HEK293 (cell line): Measurements from ENCODE around the gene CYP27B1.

Experiments used
- EGR2 ChIP-seq: fragments of 450-650 bp; formaldehyde crosslinking; IDR thresholded peaks from 2 replicates; pipeline ENCODE4 v1.5.1; 2016; ENCODE audit warnings: low read depth, missing biosample characterization, missing genetic modification characterization
- PRDM1 ChIP-seq: fragments of 450-650 bp; formaldehyde crosslinking; IDR thresholded peaks from 2 replicates; pipeline ENCODE4; 2016; ENCODE audit warnings: missing biosample characterization, missing genetic modification characterization
- PRDM10 ChIP-seq: fragments of 450-650 bp; formaldehyde crosslinking; IDR thresholded peaks from 2 replicates; pipeline ENCODE4 v1.5.1; 2016; ENCODE audit warnings: missing biosample characterization, missing genetic modification characterization
- YY1 ChIP-seq: fragments of 450-650 bp; formaldehyde crosslinking; IDR thresholded peaks from 2 replicates; pipeline ENCODE4 v1.5.1; 2018; ENCODE audit warnings: missing biosample characterization, missing genetic modification characterization
- ZBTB20 ChIP-seq: fragments of 450-650 bp; formaldehyde crosslinking; IDR thresholded peaks from 2 replicates; pipeline ENCODE4 v1.5.1; 2016; ENCODE audit warnings: missing biosample characterization, missing genetic modification characterization
- ZBTB21 ChIP-seq: fragments of 450-650 bp; formaldehyde crosslinking; IDR thresholded peaks from 2 replicates; pipeline ENCODE4 v1.5.1; 2017; ENCODE audit warnings: missing biosample characterization, missing genetic modification characterization
- ZBTB49 ChIP-seq: fragments of 450-650 bp; formaldehyde crosslinking; IDR thresholded peaks from 2 replicates; pipeline ENCODE4 v1.5.1; 2016; ENCODE audit warnings: missing biosample characterization, missing genetic modification characterization, low read depth
- ZFHX2 ChIP-seq: fragments of 450-650 bp; formaldehyde crosslinking; conservative IDR thresholded peaks from 2 replicates; pipeline ENCODE4 v1.5.1; 2016; ENCODE audit warnings: missing biosample characterization, missing genetic modification characterization
- ZFP41 ChIP-seq: fragments of 450-650 bp; formaldehyde crosslinking; IDR thresholded peaks from 2 replicates; pipeline ENCODE4 v1.5.1; 2016; ENCODE audit warnings: missing biosample characterization, missing genetic modification characterization, borderline replicate concordance
- ZFP69B ChIP-seq: fragments of 450-650 bp; formaldehyde crosslinking; IDR thresholded peaks from 2 replicates; pipeline ENCODE4 v1.5.1; 2016; ENCODE audit warnings: missing biosample characterization, missing genetic modification characterization
- ZNF121 ChIP-seq: fragments of 450-650 bp; formaldehyde crosslinking; IDR thresholded peaks from 2 replicates; pipeline ENCODE4 v1.5.1; 2016; ENCODE audit warnings: missing biosample characterization, missing genetic modification characterization
- ZNF169 ChIP-seq: fragments of 450-650 bp; formaldehyde crosslinking; IDR thresholded peaks from 2 replicates; pipeline ENCODE4 v1.5.1; 2016; ENCODE audit warnings: missing biosample characterization, missing genetic modification characterization
- ZNF184 ChIP-seq: fragments of 450-650 bp; IDR thresholded peaks from 2 replicates; pipeline ENCODE4 v1.5.1; 2018; ENCODE audit warnings: missing biosample characterization, mild to moderate bottlenecking, missing genetic modification characterization
- ZNF2 ChIP-seq: fragments of 450-650 bp; formaldehyde crosslinking; IDR thresholded peaks from 2 replicates; pipeline ENCODE4 v1.5.1; 2016; ENCODE audit warnings: missing biosample characterization, missing genetic modification characterization
- ZNF202 ChIP-seq: fragments of 450-650 bp; formaldehyde crosslinking; IDR thresholded peaks from 2 replicates; pipeline ENCODE4 v1.5.1; 2016; ENCODE audit warnings: missing biosample characterization, missing genetic modification characterization, borderline replicate concordance
- ZNF239 ChIP-seq: fragments of 450-650 bp; formaldehyde crosslinking; IDR thresholded peaks from 2 replicates; pipeline ENCODE4 v1.5.1; 2016; ENCODE audit warnings: missing biosample characterization, missing genetic modification characterization
- ZNF266 ChIP-seq: fragments of 450-650 bp; formaldehyde crosslinking; IDR thresholded peaks from 2 replicates; pipeline ENCODE4 v1.5.1; 2016; ENCODE audit warnings: missing biosample characterization, missing genetic modification characterization, low read depth
- ZNF274 ChIP-seq, 2 experiments: fragments of 200-500 bp in 1 of 2; fragments of 450-650 bp in 1 of 2; sonication (Bioruptor generic) in 1 of 2; formaldehyde crosslinking in 1 of 2; IDR thresholded peaks; 2 replicates each; pipeline versions ENCODE4 v1.5.1 to v1.6.1; 2014 to 2016; ENCODE audit warnings: borderline replicate concordance in 1 of 2, inconsistent platforms in 1 of 2, low read length in 1 of 2, missing biosample characterization in 1 of 2, missing genetic modification characterization in 1 of 2
- ZNF324 ChIP-seq: fragments of 450-650 bp; formaldehyde crosslinking; IDR thresholded peaks from 2 replicates; pipeline ENCODE4 v1.5.1; 2016; ENCODE audit warnings: missing biosample characterization, missing genetic modification characterization
- ZNF473 ChIP-seq: fragments of 450-650 bp; formaldehyde crosslinking; IDR thresholded peaks from 2 replicates; pipeline ENCODE4 v1.5.1; 2017; ENCODE audit warnings: missing biosample characterization, missing genetic modification characterization
- ZNF530 ChIP-seq: fragments of 450-650 bp; formaldehyde crosslinking; IDR thresholded peaks from 2 replicates; pipeline ENCODE4 v1.5.1; 2016; ENCODE audit warnings: low read depth, missing biosample characterization, missing genetic modification characterization
- ZNF549 ChIP-seq: fragments of 450-650 bp; IDR thresholded peaks from 2 replicates; pipeline ENCODE4 v1.5.1; 2018; ENCODE audit warnings: missing biosample characterization, missing genetic modification characterization, mild to moderate bottlenecking, inconsistent platforms, moderate library complexity
- ZNF596 ChIP-seq: fragments of 450-650 bp; IDR thresholded peaks from 2 replicates; pipeline ENCODE4 v1.5.0; 2018; ENCODE audit warnings: missing biosample characterization, mild to moderate bottlenecking, missing genetic modification characterization, moderate library complexity
- ZNF624 ChIP-seq: fragments of 450-650 bp; formaldehyde crosslinking; IDR thresholded peaks from 2 replicates; pipeline ENCODE4 v1.5.1; 2017; ENCODE audit warnings: missing biosample characterization, missing genetic modification characterization
- ZNF654 ChIP-seq: fragments of 450-650 bp; formaldehyde crosslinking; IDR thresholded peaks from 2 replicates; pipeline ENCODE4 v1.5.1; 2016; ENCODE audit warnings: low read depth, missing biosample characterization, missing genetic modification characterization
- ZNF76 ChIP-seq: fragments of 450-650 bp; formaldehyde crosslinking; IDR thresholded peaks from 2 replicates; pipeline ENCODE4; 2016; ENCODE audit warnings: low read depth, missing biosample characterization, missing genetic modification characterization, borderline replicate concordance
- ZNF830 ChIP-seq: fragments of 450-650 bp; IDR thresholded peaks from 2 replicates; pipeline ENCODE4 v1.5.0; 2018; ENCODE audit warnings: missing biosample characterization, missing genetic modification characterization, low read depth, mild to moderate bottlenecking, moderate library complexity
- ZSCAN16 ChIP-seq: fragments of 450-650 bp; formaldehyde crosslinking; IDR thresholded peaks from 2 replicates; pipeline ENCODE4 v1.5.1; 2016; ENCODE audit warnings: missing biosample characterization, missing genetic modification characterization
- TF ChIP-seq, protein P1 (sequence below): fragments of 450-650 bp; formaldehyde crosslinking; IDR thresholded peaks from 2 replicates; pipeline ENCODE4; 2016; ENCODE audit warnings: missing biosample characterization, missing genetic modification characterization
- TF ChIP-seq, protein P2 (sequence below): fragments of 450-650 bp; formaldehyde crosslinking; IDR thresholded peaks from 2 replicates; pipeline ENCODE4 v1.5.0; 2017; ENCODE audit warnings: missing biosample characterization, missing genetic modification characterization, borderline replicate concordance

CYP27B1 gene

DNA sequence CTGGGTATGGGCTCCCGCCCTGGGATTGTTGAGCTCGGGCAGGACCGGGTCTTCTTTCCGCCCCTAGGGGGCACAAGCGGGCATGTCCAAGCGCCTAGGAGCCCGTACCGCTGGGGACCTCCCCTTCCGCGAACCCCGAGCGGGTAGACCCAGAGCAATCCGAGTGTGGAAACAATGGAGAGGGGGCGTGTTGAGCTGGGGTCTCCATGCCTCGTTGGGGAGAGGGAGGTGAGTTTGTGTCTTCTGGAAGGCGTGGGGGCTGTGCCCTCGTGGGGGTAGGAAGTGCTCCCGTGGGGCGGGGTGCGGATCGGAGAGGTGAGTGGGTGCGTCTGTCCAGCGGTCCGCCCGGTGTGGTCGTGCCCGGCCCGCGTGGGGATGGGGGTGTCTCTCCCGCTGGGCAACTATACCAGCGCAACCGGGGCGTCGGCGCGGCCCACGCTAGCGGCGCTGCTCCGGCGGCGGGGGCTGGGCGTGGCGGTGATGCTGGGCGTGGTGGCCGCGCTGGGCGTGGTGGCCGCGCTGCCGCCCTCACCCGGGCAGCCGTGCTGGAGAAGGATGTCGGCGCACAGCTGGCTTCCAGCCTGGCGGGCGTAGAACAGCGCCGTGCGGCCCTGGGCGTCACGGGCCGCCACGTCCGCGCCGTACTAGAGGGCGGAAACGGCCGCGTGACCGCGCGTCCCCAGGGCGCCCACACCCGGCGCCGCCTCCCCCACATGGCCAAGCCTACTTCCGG lies 40.6 kb downstream of the CYP27B1 start (continued):
- peak; percentile 61 for TF ChIP-seq PRDM10 (tag by site-specific recombination)
- TF ChIP-seq ZNF473 (tag by site-specific recombination): no peak
- TF ChIP-seq ZNF274 (IDR thresholded peaks at IDR 0.05; ENCODE audit: low read length): no peak
- TF ChIP-seq ZNF274 (tag by site-specific recombination; IDR thresholded peaks at IDR 0.05; ENCODE audit: borderline replicate concordance): no peak
- TF ChIP-seq ZFHX2 (tag by site-specific recombination): peak; percentile 99
- no peak for TF ChIP-seq ZFP41 (tag by site-specific recombination)
- peak; percentile 82 for TF ChIP-seq ZNF324
- TF ChIP-seq ZNF624 (tag by site-specific recombination): no peak
- TF ChIP-seq YY1: no peak; the same call in 1 of the 2 replicates
- peak; percentile 97 for TF ChIP-seq EGR2 (tag by site-specific recombination)
- peak; percentile 46; the same call in 1 of the 2 replicates for TF ChIP-seq ZNF76 (tag by site-specific recombination)
- TF ChIP-seq ZFP69B (tag by site-specific recombination): 0 out of 2 replicates have a peak, but pooled peaks have one; percentile 35
- TF ChIP-seq ZNF121 (tag by site-specific recombination): no peak
- TF ChIP-seq ZSCAN16 (tag by site-specific recombination): no peak
- TF ChIP-seq ZNF2: peak; percentile 94
- TF ChIP-seq ZBTB20 (tag by site-specific recombination): peak; percentile 55; the same call in 1 of the 2 replicates
- TF ChIP-seq ZNF184 (tag by site-specific recombination): no peak
- TF ChIP-seq ZNF549 (tag by site-specific recombination): no peak
- TF ChIP-seq ZNF239 (tag by site-specific recombination): no peak
- TF ChIP-seq ZNF169 (tag by site-specific recombination): no peak
- TF ChIP-seq, protein P1, sequence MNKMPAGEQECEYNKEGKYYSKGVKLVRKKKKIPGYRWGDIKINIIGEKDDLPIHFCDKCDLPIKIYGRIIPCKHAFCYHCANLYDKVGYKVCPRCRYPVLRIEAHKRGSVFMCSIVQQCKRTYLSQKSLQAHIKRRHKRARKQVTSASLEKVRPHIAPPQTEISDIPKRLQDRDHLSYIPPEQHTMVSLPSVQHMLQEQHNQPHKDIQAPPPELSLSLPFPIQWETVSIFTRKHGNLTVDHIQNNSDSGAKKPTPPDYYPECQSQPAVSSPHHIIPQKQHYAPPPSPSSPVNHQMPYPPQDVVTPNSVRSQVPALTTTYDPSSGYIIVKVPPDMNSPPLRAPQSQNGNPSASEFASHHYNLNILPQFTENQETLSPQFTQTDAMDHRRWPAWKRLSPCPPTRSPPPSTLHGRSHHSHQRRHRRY (tag by site-specific recombination): 0 out of 2 replicates have a peak, but pooled peaks have one; percentile 59
- no peak; the same call in 1 of the 2 replicates for TF ChIP-seq ZBTB21 (tag by site-specific recombination)
- no peak for TF ChIP-seq ZNF830
- TF ChIP-seq ZNF530: no peak
- no peak for TF ChIP-seq PRDM1 (tag by site-specific recombination)
- no peak for TF ChIP-seq ZNF266 (tag by site-specific recombination)
- TF ChIP-seq ZBTB49 (tag by site-specific recombination): no peak
- TF ChIP-seq ZNF596: no peak
- TF ChIP-seq ZNF654 (tag by site-specific recombination): peak; percentile 38
- no peak for TF ChIP-seq ZNF202 (tag by site-specific recombination)
- TF ChIP-seq, protein P2, sequence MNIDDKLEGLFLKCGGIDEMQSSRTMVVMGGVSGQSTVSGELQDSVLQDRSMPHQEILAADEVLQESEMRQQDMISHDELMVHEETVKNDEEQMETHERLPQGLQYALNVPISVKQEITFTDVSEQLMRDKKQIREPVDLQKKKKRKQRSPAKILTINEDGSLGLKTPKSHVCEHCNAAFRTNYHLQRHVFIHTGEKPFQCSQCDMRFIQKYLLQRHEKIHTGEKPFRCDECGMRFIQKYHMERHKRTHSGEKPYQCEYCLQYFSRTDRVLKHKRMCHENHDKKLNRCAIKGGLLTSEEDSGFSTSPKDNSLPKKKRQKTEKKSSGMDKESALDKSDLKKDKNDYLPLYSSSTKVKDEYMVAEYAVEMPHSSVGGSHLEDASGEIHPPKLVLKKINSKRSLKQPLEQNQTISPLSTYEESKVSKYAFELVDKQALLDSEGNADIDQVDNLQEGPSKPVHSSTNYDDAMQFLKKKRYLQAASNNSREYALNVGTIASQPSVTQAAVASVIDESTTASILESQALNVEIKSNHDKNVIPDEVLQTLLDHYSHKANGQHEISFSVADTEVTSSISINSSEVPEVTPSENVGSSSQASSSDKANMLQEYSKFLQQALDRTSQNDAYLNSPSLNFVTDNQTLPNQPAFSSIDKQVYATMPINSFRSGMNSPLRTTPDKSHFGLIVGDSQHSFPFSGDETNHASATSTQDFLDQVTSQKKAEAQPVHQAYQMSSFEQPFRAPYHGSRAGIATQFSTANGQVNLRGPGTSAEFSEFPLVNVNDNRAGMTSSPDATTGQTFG (tag by site-specific recombination): no peak
